Stimulated activated effector memory CD8-positive, alpha-beta T cell treated with anti-CD3 and anti-CD28 coated beads, Interleukin-12 subunit alpha, Interleukin-12 subunit beta, amount 100 ng/mL, for 72 hours (primary cell): Measurements from ENCODE around the gene LY6G6D.

Source experiments
- ATAC-seq: fragments of 150-1000 bp; cut with Tn5 transposase; 2 replicates; pipeline ENCODE4 v1.10.0; 2021
- DNase-seq, 2 donors: peaks; one replicate each; pipeline ENCODE4 v3.0.0; 2021 to 2022; ENCODE audit warnings: low spot score in 2 of 2
- H3K27ac Mint-ChIP-seq: one replicate; pipeline ENCODE4 v1.8.0; 2022; ENCODE audit warnings: mild to moderate bottlenecking, mixed read lengths
- H3K36me3 Mint-ChIP-seq: one replicate; pipeline ENCODE4 v1.8.0; 2022; ENCODE audit warnings: mild to moderate bottlenecking, mixed read lengths
- H3K4me1 Mint-ChIP-seq: one replicate; pipeline ENCODE4 v1.8.0; 2022; ENCODE audit warnings: mixed read lengths
- H3K4me3 Mint-ChIP-seq: one replicate; pipeline ENCODE4 v1.8.0; 2022; ENCODE audit warnings: mild to moderate bottlenecking, mixed read lengths
- H3K9me3 Mint-ChIP-seq: one replicate; pipeline ENCODE4 v1.8.0; 2022; ENCODE audit warnings: mixed read lengths

Gene LY6G6D

GRCh38 chr6:31734247-31734820 is 19.2 kb downstream of the LY6G6D start:
- H3K36me3 Mint-ChIP-seq, result peaks cover 72% of the 10 kb centered on the region
- H3K9me3 Mint-ChIP-seq, result no peaks in the 10 kb centered on the region

GRCh38 chr6:31734821-31735406 is 19.8 kb downstream of the LY6G6D start:
- DNase-seq (peak; percentile 48 to 80), ATAC-seq (peak; percentile 66)
- peak overlapping the region; percentile 84 for H3K4me3 Mint-ChIP-seq
- peaks cover 67% of the 10 kb centered on the region for H3K4me1 Mint-ChIP-seq
- peak overlapping the region; percentile 92 for H3K27ac Mint-ChIP-seq
- H3K36me3 Mint-ChIP-seq, result peaks cover 72% of the 10 kb centered on the region
- no peaks in the 10 kb centered on the region for H3K9me3 Mint-ChIP-seq

More at GRCh38 chr6:31734247-31734820, 19.2 kb downstream of the LY6G6D start:
- Mint-ChIP-seq H3K4me3 (peak overlapping the region; percentile 84), H3K4me1 (peaks cover 67% of the 10 kb centered on the region), H3K27ac (peak overlapping the region; percentile 92)
- DNase-seq, result no peak
- no peak for ATAC-seq

- Mint-ChIP-seq H3K36me3 (peaks cover 72% of the 10 kb centered on the region), H3K27ac (peak within 1 kb of the TSS; percentile 92), H3K4me1 (peaks cover 64% of the 10 kb centered on the region), H3K4me3 (peak within 1 kb of the TSS; percentile 84), H3K9me3 (no peaks in the 10 kb centered on the region)
- ATAC-seq, result peak; percentile 55
- DNase-seq, result peak; percentile 63 to 88
Measured at GRCh38 chr6:31736021-31736767, 21.0 kb downstream of the LY6G6D start, which contains the start of gene CLIC1. TSS of gene CLIC1 (minus strand) at chr6:31736530. CDS start at chr6:31736300, 230 bp downstream.

GRCh38 chr6:31736768-31737314 is 21.7 kb downstream of the LY6G6D start:
- Mint-ChIP-seq H3K9me3 (no peaks in the 10 kb centered on the region), H3K4me1 (peaks cover 70% of the 10 kb centered on the region), H3K36me3 (peaks cover 72% of the 10 kb centered on the region)

GRCh38 chr6:31737315-31737990 is 22.3 kb downstream of the LY6G6D start:
- Mint-ChIP-seq H3K36me3 (peaks cover 72% of the 10 kb centered on the region), H3K9me3 (no peaks in the 10 kb centered on the region), H3K27ac (peak overlapping the region; percentile 92), H3K4me3 (peak overlapping the region; percentile 84), H3K4me1 (peaks cover 71% of the 10 kb centered on the region)
- DNase-seq, result no peak
- no peak for ATAC-seq

More at GRCh38 chr6:31736768-31737314, 21.7 kb downstream of the LY6G6D start:
- ATAC-seq (no peak), DNase-seq (no peak)
- Mint-ChIP-seq H3K4me3 (peak overlapping the region; percentile 84), H3K27ac (peak overlapping the region; percentile 92)

- H3K4me1 Mint-ChIP-seq, result peaks cover 67% of the 10 kb centered on the region
- no peaks in the 10 kb centered on the region for H3K9me3 Mint-ChIP-seq
- H3K27ac Mint-ChIP-seq, result peak overlapping the region; percentile 92
- H3K36me3 Mint-ChIP-seq, result peaks cover 72% of the 10 kb centered on the region
- DNase-seq (peak; percentile 20 to 75), ATAC-seq (no peak)
- H3K4me3 Mint-ChIP-seq, result peak overlapping the region; percentile 84
Measured at GRCh38 chr6:31737991-31738979, 23.1 kb downstream of the LY6G6D start.

- H3K27ac Mint-ChIP-seq, result peak within 1 kb of the TSS; percentile 92
- H3K9me3 Mint-ChIP-seq, result no peaks in the 10 kb centered on the region
- H3K4me3 Mint-ChIP-seq, result peak within 1 kb of the TSS; percentile 84
- peaks cover 71% of the 10 kb centered on the region for H3K36me3 Mint-ChIP-seq
- H3K4me1 Mint-ChIP-seq, result peaks cover 52% of the 10 kb centered on the region
- DNase-seq, result peak; percentile 85 to 98
- peak; percentile 93 for ATAC-seq
Measured at GRCh38 chr6:31739639-31740396, 24.7 kb downstream of the LY6G6D start, which contains the start of gene MSH5. TSS of gene MSH5 (plus strand) at chr6:31740005. CDS start at chr6:31740467, 462 bp downstream.

- Mint-ChIP-seq H3K36me3 (peaks cover 71% of the 10 kb centered on the region), H3K27ac (peak overlapping the region; percentile 92), H3K4me1 (peaks cover 52% of the 10 kb centered on the region), H3K4me3 (peak overlapping the region; percentile 84), H3K9me3 (no peaks in the 10 kb centered on the region)
- no peak for DNase-seq
- no peak for ATAC-seq
Measured at GRCh38 chr6:31740397-31741223, 25.5 kb downstream of the LY6G6D start.

- H3K27ac Mint-ChIP-seq, result peak overlapping the region; percentile 68
Measured at GRCh38 chr6:31741815-31742214, 26.7 kb downstream of the LY6G6D start.

GRCh38 chr6:31742894-31743293 is 27.7 kb downstream of the LY6G6D start:
- Mint-ChIP-seq H3K4me3 (no peak overlapping the region), H3K27ac (no peak overlapping the region), H3K36me3 (peaks cover 84% of the 10 kb centered on the region), H3K4me1 (peaks cover 36% of the 10 kb centered on the region), H3K9me3 (no peaks in the 10 kb centered on the region)
- ATAC-seq (no peak), DNase-seq (no peak)

More at GRCh38 chr6:31741815-31742214, 26.7 kb downstream of the LY6G6D start:
- DNase-seq (no peak), ATAC-seq (no peak)
- H3K36me3 Mint-ChIP-seq, result peaks cover 74% of the 10 kb centered on the region
- H3K4me1 Mint-ChIP-seq, result peaks cover 46% of the 10 kb centered on the region
- H3K4me3 Mint-ChIP-seq, result peak overlapping the region; percentile 84
- no peaks in the 10 kb centered on the region for H3K9me3 Mint-ChIP-seq

- no peaks in the 10 kb centered on the region for H3K9me3 Mint-ChIP-seq
- no peak for DNase-seq
- H3K27ac Mint-ChIP-seq, result no peak overlapping the region
- peaks cover 20% of the 10 kb centered on the region for H3K4me1 Mint-ChIP-seq
- no peak overlapping the region for H3K4me3 Mint-ChIP-seq
- no peak for ATAC-seq
- peaks cover 92% of the 10 kb centered on the region for H3K36me3 Mint-ChIP-seq
Measured at GRCh38 chr6:31744422-31744821, 29.3 kb downstream of the LY6G6D start.

- ATAC-seq (no peak), DNase-seq (no peak)
- H3K4me1 Mint-ChIP-seq, result no peaks in the 10 kb centered on the region
- H3K36me3 Mint-ChIP-seq, result peaks cover 50% of the 10 kb centered on the region
- H3K9me3 Mint-ChIP-seq, result no peaks in the 10 kb centered on the region
- H3K4me3 Mint-ChIP-seq, result no peak overlapping the region
- H3K27ac Mint-ChIP-seq, result no peak overlapping the region
Measured at GRCh38 chr6:31749301-31750036, 34.3 kb downstream of the LY6G6D start.
